Nephron (organoid): Measurements from ENCODE around the gene SLC13A3.

Experiments
- H3K27ac Mint-ChIP-seq, 3 experiments: 2 replicates each; pipeline ENCODE4 v1.8.0; 2020; ENCODE audit warnings: mixed read lengths in 3 of 3, mild to moderate bottlenecking in 2 of 3, moderate library complexity in 1 of 3
- H3K27me3 Mint-ChIP-seq: 2 replicates; pipeline ENCODE4 v1.8.0; 2021; ENCODE audit warnings: low read depth, mild to moderate bottlenecking, moderate library complexity, mixed read lengths
- H3K36me3 Mint-ChIP-seq: 2 replicates; pipeline ENCODE4 v1.8.0; 2020; ENCODE audit warnings: low read depth, mixed read lengths
- H3K4me1 Mint-ChIP-seq: 2 replicates; pipeline ENCODE4 v1.8.0; 2020; ENCODE audit warnings: mixed read lengths
- H3K4me3 Mint-ChIP-seq, 3 experiments: 2 replicates each; pipeline ENCODE4 v1.8.0; 2020; ENCODE audit warnings: mild to moderate bottlenecking in 3 of 3, mixed read lengths in 3 of 3, moderate library complexity in 2 of 3
- H3K9me3 Mint-ChIP-seq: 2 replicates; pipeline ENCODE4 v1.8.0; 2020; ENCODE audit warnings: mixed read lengths
- CTCF ChIP-seq, 3 experiments: fragments of 200-600 bp; sonication (generic); IDR thresholded peaks; one replicate each; pipeline ENCODE4 v1.5.0; 2021; ENCODE audit warnings: antibody characterized with exemption in 3 of 3; ENCODE audit not compliant: unreplicated experiment in 3 of 3

The SLC13A3 gene

GRCh38 chr20:46651091-46651962, at the start of gene SLC13A3:
Gene SLC13A3 (minus strand): TSS chr20:46651459. CDS start chr20:46651421, 38 bp downstream.
- no peak for TF ChIP-seq CTCF (IDR thresholded peaks at IDR 0.05; ENCODE audit: unreplicated experiment in 3 of 3)
- H3K36me3 Mint-ChIP-seq, result no peaks in the 10 kb centered on the region
- H3K9me3 Mint-ChIP-seq, result peaks cover 4% of the 10 kb centered on the region
- peaks cover 23% of the 10 kb centered on the region for H3K4me1 Mint-ChIP-seq
- H3K4me3 Mint-ChIP-seq, result peak within 1 kb of the TSS; percentile 13 to 74 (median 72)
- H3K27ac Mint-ChIP-seq, result no peak within 1 kb of the TSS
- H3K27me3 Mint-ChIP-seq, result peaks cover 33% of the 10 kb centered on the region

- TF ChIP-seq CTCF (IDR thresholded peaks at IDR 0.05; ENCODE audit: unreplicated experiment in 3 of 3), result no peak
- H3K4me3 Mint-ChIP-seq, result no peak overlapping the region
- no peak overlapping the region for H3K27ac Mint-ChIP-seq
- no peaks in the 10 kb centered on the region for H3K27me3 Mint-ChIP-seq
- H3K9me3 Mint-ChIP-seq, result no peaks in the 10 kb centered on the region
- H3K4me1 Mint-ChIP-seq, result no peaks in the 10 kb centered on the region
- H3K36me3 Mint-ChIP-seq, result no peaks in the 10 kb centered on the region
These were observed 49.8 kb upstream of the SLC13A3 start for GRCh38 chr20:46701057-46701456.

- Mint-ChIP-seq H3K4me1 (no peaks in the 10 kb centered on the region), H3K36me3 (no peaks in the 10 kb centered on the region), H3K27ac (no peak overlapping the region), H3K4me3 (no peak overlapping the region), H3K9me3 (no peaks in the 10 kb centered on the region), H3K27me3 (no peaks in the 10 kb centered on the region)
- no peak for TF ChIP-seq CTCF (IDR thresholded peaks at IDR 0.05; ENCODE audit: unreplicated experiment in 3 of 3)
These were observed 49.2 kb upstream of the SLC13A3 start for GRCh38 chr20:46700481-46700880.

- TF ChIP-seq CTCF (IDR thresholded peaks at IDR 0.05; ENCODE audit: unreplicated experiment in 3 of 3), result peak; percentile 15 to 45 (median 20)
- H3K9me3 Mint-ChIP-seq, result no peaks in the 10 kb centered on the region
- H3K4me3 Mint-ChIP-seq, result no peak overlapping the region
- H3K27me3 Mint-ChIP-seq, result no peaks in the 10 kb centered on the region
- H3K4me1 Mint-ChIP-seq, result no peaks in the 10 kb centered on the region
- H3K27ac Mint-ChIP-seq, result peak overlapping the region in 1 of 3 experiments; percentile 33
- H3K36me3 Mint-ChIP-seq, result no peaks in the 10 kb centered on the region
These were observed 48.5 kb upstream of the SLC13A3 start for GRCh38 chr20:46699651-46700359.

GRCh38 chr20:46698788-46699187, 47.5 kb upstream of the SLC13A3 start:
- no peak for TF ChIP-seq CTCF (IDR thresholded peaks at IDR 0.05; ENCODE audit: unreplicated experiment in 3 of 3)
- Mint-ChIP-seq H3K27me3 (no peaks in the 10 kb centered on the region), H3K4me1 (no peaks in the 10 kb centered on the region), H3K4me3 (no peak overlapping the region), H3K9me3 (no peaks in the 10 kb centered on the region), H3K27ac (no peak overlapping the region), H3K36me3 (no peaks in the 10 kb centered on the region)
